K562 (cell line): Measurements from ENCODE around the gene NEK2. TPM values are rescaled to one million over a fixed set of nuclear protein-coding genes. Genes with fewer than 3 reads are reported as not detected.

ENCODE experiments used
- ATAC-seq: fragments of 200-7000 bp; cut with Tn5 transposase; 3 replicates; pipeline ENCODE4 v1.9.1; 2020; ENCODE audit warnings: moderate library complexity
- BruUV-seq: library from RNA; stranded (reverse); fragments of 400-500 nt; replicated peaks from 2 replicates; lab custom pipeline; 2021; lab: Mats Ljungman, UMichigan
- CTCF ChIA-PET: fragments of 300-600 bp; formaldehyde crosslinking; extraction: SDS; loops from one replicate; lab custom pipeline; 2021; ENCODE audit warnings: low intra/inter-chr PET ratio; lab: Yijun Ruan, JAX
- POLR2A ChIA-PET: fragments of 300-600, 350-650 bp; sonication (Branson Sonifier 250); formaldehyde crosslinking; extraction: SDS; loops from one replicate; lab custom pipeline; 2021; ENCODE audit warnings: antibody characterized with exemption, inconsistent platforms; lab: Yijun Ruan, JAX
- DNase-seq, 4 experiments: peaks; one replicate each; pipeline versions ENCODE4 v3.0.0 to v3.0.0-alpha.2; 2011 to 2018; ENCODE audit warnings: low spot score in 3 of 4, mixed read lengths in 3 of 4; ENCODE audit errors: extremely low read depth in 1 of 4
- FAIRE-seq: peaks from 2 replicates; lab custom pipeline; 2011; peaks lifted over from hg19 to GRCh38; lab: Jason Lieb, UNC
- H2AFZ ChIP-seq: 2 replicates; pipeline ENCODE4 v1.6.0; 2011; ENCODE audit warnings: low read depth, low read length, control low read depth, inconsistent platforms
- H3K27ac ChIP-seq: fragments of 200-600 bp; 3 replicates; pipeline ENCODE4 v1.8.0; 2011; ENCODE audit warnings: low read depth, mild to moderate bottlenecking, control low read depth, inconsistent platforms, low read length, moderate library complexity, mixed read lengths; ENCODE audit errors: extremely low read depth
- H3K27me3 ChIP-seq, 2 experiments: fragments of 300-600 bp in 1 of 2; 2 replicates in 1 of 2; 3 replicates in 1 of 2; pipeline versions ENCODE4 v1.6.0 to v1.8.0; 2011; ENCODE audit warnings: inconsistent platforms in 2 of 2, low read length in 2 of 2, mild to moderate bottlenecking in 1 of 2, mixed read lengths in 1 of 2, moderate library complexity in 1 of 2; ENCODE audit not compliant: control insufficient read depth in 2 of 2, insufficient read depth in 2 of 2
- H3K36me3 ChIP-seq: fragments of 300-600 bp; 3 replicates; pipeline ENCODE4 v1.8.0; 2011; ENCODE audit warnings: mild to moderate bottlenecking, low read length, inconsistent platforms; ENCODE audit not compliant: control insufficient read depth, insufficient read depth
- H3K4me1 ChIP-seq, 2 experiments: fragments of 200-600 bp in 1 of 2; replicated peaks in 1 of 2; 2 replicates in 1 of 2; 3 replicates in 1 of 2; pipeline versions ENCODE4 v1.5.1 to v1.8.0; 2011; ENCODE audit warnings: inconsistent platforms in 2 of 2, low read length in 2 of 2, mild to moderate bottlenecking in 1 of 2, mixed read lengths in 1 of 2, moderate library complexity in 1 of 2; ENCODE audit not compliant: control insufficient read depth in 2 of 2, insufficient read depth in 2 of 2
- H3K4me2 ChIP-seq: 2 replicates; pipeline ENCODE4 v1.6.1; 2011; ENCODE audit warnings: low read length, control low read depth, inconsistent platforms, mixed read lengths; ENCODE audit not compliant: insufficient read depth
- H3K4me3 ChIP-seq: fragments of 200-600 bp; sonication (generic), shearing (Covaris generic); 2 replicates; pipeline ENCODE4 v1.5.1; 2016; ENCODE audit warnings: control low read depth, inconsistent platforms
- H3K79me2 ChIP-seq: fragments of 200-600 bp; 3 replicates; pipeline ENCODE4 v1.8.0; 2011; ENCODE audit warnings: low read length, inconsistent platforms; ENCODE audit not compliant: control insufficient read depth, insufficient read depth
- H3K9ac ChIP-seq, 2 experiments: 2 replicates each; pipeline versions ENCODE4 v1.6.0 to v1.6.1; 2011; ENCODE audit warnings: low read depth in 2 of 2, low read length in 2 of 2, control low read depth in 1 of 2, inconsistent platforms in 1 of 2, mild to moderate bottlenecking in 1 of 2, mixed read lengths in 1 of 2; ENCODE audit not compliant: insufficient read depth in 1 of 2
- H3K9me1 ChIP-seq: one replicate; pipeline ENCODE4 v1.6.0; 2011; ENCODE audit warnings: inconsistent platforms, mild to moderate bottlenecking, low read length, moderate library complexity; ENCODE audit not compliant: control insufficient read depth, insufficient read depth
- H3K9me3 ChIP-seq: replicated peaks from 2 replicates; pipeline ENCODE4 v1.5.1; 2011; ENCODE audit warnings: low read depth, low read length, inconsistent platforms; ENCODE audit not compliant: control insufficient read depth, insufficient read depth
- H4K20me1 ChIP-seq: replicated peaks from 2 replicates; pipeline ENCODE4 v1.6.1; 2011; ENCODE audit warnings: low read length, inconsistent platforms, mixed read lengths; ENCODE audit not compliant: control insufficient read depth, insufficient read depth
- CBFB ChIP-seq: sonication (generic); formaldehyde crosslinking; IDR thresholded peaks from 2 replicates; pipeline ENCODE4 v1.4.0; 2020; ENCODE audit warnings: mild to moderate bottlenecking, missing genetic modification reagents
- WGBS: fragments of 100-300 bp; shearing (Covaris generic); methylation state at CpG from one replicate; pipeline ENCODE4 v1.1.6; 2016; ENCODE audit warnings: low coverage, mixed read lengths; ENCODE audit not compliant: insufficient coverage; ENCODE audit errors: missing lambda C conversion rate; 5-methylcytosine and 5-hydroxymethylcytosine counted together
- in situ Hi-C: fragments of 300-500 bp; cut with MboI; formaldehyde crosslinking; loops from 4 replicates; pipeline ENCODE4 v1.15.0; 2018; ENCODE audit warnings: inconsistent platforms, mixed read lengths
- intact Hi-C: fragments of 100-400 bp; cut with micrococcal nuclease; formaldehyde crosslinking; loops from 2 replicates; pipeline ENCODE4 v1.14.2; 2022
- polyA plus RNA-seq, 8 experiments: library from polyadenylated mRNA; depleted of rRNA in 4 of 8; stranded (reverse) in 5 of 8; unstranded in 3 of 8; fragments of >200 nt; fragmentation: Nextera tagmentation in 2 of 8; fragmentation: Illumina TruSeq in 1 of 8; extraction: Ambion mirVana in 2 of 8; extraction: Trizol in 1 of 8; gene quantifications; 2 replicates each; pipeline versions ENCODE4 v1.2.1 to v1.2.3, GENCODE V29; 2011 to 2014; ENCODE audit warnings: inconsistent platforms in 1 of 8, missing spikeins in 1 of 8
- total RNA-seq, 7 experiments: library from RNA; depleted of rRNA in 6 of 7; stranded (reverse); fragments of >200 nt in 6 of 7; fragmentation: Illumina TruSeq in 2 of 7; extraction: Trizol in 2 of 7; gene quantifications; 2 replicates each; pipeline versions ENCODE4 v1.2.1 to v1.2.3, GENCODE V29; 2011 to 2021; ENCODE audit warnings: low replicate concordance in 1 of 7
- TF ChIP-seq, protein P1 (sequence below): fragments of 450-650 bp; IDR thresholded peaks from 2 replicates; pipeline ENCODE4 v1.6.1; 2016; ENCODE audit warnings: mild to moderate bottlenecking
- TF ChIP-seq, protein P2 (sequence below): sonication (generic); formaldehyde crosslinking; IDR thresholded peaks from 2 replicates; pipeline ENCODE4 v1.5.0; 2020; ENCODE audit warnings: missing genetic modification reagents
- TF ChIP-seq, protein P3 (sequence below): sonication (generic); formaldehyde crosslinking; IDR thresholded peaks from 2 replicates; pipeline ENCODE4 v1.9.0; 2022; ENCODE audit warnings: mild to moderate bottlenecking, missing genetic modification reagents
- TF ChIP-seq, protein P4 (sequence below): sonication (generic); formaldehyde crosslinking; IDR thresholded peaks from 2 replicates; pipeline ENCODE4 v1.9.0; 2022; ENCODE audit warnings: mild to moderate bottlenecking, missing genetic modification reagents

The NEK2 gene
- total and polyA plus RNA-seq, 9 of the 15 experiments (the other 6 are each of a cell fraction or from before 2014, with no cell fraction given) = 30.0 to 74.7 (median 66.4) TPM

DNA sequence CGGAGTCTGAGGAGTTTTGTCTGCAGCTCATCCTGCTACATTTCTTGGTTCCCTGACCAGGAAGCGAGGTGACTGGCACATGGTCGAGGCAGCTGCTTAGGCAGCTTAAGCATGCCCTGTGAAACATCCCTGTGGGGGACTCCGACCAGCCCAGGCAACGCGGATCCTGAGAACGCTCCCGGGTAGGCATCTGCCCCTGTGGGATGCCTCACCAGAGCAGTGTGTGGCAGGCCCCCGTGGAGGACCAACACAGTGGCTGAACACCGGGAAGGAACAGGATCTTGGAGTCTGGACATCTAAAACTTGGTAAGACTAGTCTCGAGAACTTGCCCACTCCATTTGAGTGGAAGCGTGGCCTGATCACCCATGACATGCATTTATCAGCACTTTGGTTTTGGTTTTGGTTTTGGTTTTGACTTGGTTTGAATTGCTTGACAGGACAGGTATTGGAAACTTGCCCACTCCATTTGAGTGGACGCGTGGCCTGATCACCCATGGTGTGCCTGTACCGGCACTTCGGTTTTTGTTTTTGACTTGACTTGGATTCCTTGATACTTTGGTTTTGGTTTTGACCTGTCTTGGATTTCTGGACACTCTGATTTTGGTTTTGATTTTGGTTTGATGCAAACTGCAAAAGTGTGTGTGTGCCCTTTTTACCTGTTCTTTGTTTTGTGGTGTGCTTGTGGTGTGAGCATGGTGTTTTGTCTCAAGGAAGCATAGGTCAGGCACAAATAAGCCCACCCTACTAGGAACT is 12.2 kb upstream of the NEK2 start (continued):
- 0 out of 2 replicates have a peak, but pooled peaks have one; percentile 53 for TF ChIP-seq CBFB

DNA sequence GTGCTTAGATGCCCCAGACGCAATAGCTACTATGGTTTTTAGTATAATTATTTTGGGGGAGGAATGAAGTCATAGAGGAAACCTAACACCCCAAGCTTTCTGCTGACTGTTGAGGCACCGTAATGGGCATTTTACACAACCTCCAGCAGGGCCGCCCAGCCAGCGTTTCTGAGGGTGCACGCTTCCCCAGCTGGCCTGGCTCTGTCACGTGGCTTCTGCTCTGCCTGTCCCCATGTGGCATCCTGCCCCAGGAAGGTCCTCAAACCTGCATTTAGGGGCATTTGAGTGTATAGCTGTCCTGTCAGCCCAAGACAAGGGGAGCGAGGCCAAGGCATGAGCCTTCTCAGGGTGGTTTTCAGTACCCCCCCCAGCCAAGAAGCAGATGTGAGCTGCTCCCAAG is 10.4 kb upstream of the NEK2 start:
- no peak overlapping the region for H3K4me2 ChIP-seq

More for the DNA sequence above, 10.4 kb upstream of the NEK2 start:
- no peaks in the 10 kb centered on the region for H3K79me2 ChIP-seq
- no peak overlapping the region for H3K4me3 ChIP-seq
- H2AFZ ChIP-seq = peak overlapping the region; percentile 40; the same call in 1 of the 2 replicates
- TF ChIP-seq, protein P1, sequence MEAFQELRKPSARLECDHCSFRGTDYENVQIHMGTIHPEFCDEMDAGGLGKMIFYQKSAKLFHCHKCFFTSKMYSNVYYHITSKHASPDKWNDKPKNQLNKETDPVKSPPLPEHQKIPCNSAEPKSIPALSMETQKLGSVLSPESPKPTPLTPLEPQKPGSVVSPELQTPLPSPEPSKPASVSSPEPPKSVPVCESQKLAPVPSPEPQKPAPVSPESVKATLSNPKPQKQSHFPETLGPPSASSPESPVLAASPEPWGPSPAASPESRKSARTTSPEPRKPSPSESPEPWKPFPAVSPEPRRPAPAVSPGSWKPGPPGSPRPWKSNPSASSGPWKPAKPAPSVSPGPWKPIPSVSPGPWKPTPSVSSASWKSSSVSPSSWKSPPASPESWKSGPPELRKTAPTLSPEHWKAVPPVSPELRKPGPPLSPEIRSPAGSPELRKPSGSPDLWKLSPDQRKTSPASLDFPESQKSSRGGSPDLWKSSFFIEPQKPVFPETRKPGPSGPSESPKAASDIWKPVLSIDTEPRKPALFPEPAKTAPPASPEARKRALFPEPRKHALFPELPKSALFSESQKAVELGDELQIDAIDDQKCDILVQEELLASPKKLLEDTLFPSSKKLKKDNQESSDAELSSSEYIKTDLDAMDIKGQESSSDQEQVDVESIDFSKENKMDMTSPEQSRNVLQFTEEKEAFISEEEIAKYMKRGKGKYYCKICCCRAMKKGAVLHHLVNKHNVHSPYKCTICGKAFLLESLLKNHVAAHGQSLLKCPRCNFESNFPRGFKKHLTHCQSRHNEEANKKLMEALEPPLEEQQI = no peak
- TF ChIP-seq, protein P2, sequence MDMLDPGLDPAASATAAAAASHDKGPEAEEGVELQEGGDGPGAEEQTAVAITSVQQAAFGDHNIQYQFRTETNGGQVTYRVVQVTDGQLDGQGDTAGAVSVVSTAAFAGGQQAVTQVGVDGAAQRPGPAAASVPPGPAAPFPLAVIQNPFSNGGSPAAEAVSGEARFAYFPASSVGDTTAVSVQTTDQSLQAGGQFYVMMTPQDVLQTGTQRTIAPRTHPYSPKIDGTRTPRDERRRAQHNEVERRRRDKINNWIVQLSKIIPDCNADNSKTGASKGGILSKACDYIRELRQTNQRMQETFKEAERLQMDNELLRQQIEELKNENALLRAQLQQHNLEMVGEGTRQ (CRISPR knock-in tag) = peak; percentile 38
- TF ChIP-seq, protein P3, sequence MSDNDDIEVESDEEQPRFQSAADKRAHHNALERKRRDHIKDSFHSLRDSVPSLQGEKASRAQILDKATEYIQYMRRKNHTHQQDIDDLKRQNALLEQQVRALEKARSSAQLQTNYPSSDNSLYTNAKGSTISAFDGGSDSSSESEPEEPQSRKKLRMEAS (CRISPR knock-in tag) = 0 out of 2 replicates have a peak, but pooled peaks have one; percentile 12
- TF ChIP-seq, protein P4, sequence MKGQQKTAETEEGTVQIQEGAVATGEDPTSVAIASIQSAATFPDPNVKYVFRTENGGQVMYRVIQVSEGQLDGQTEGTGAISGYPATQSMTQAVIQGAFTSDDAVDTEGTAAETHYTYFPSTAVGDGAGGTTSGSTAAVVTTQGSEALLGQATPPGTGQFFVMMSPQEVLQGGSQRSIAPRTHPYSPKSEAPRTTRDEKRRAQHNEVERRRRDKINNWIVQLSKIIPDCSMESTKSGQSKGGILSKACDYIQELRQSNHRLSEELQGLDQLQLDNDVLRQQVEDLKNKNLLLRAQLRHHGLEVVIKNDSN = peak; percentile 51
- no peak for FAIRE-seq
- 40% methylated on average over 7 of the region's 7 CpGs for WGBS
- H3K4me1 ChIP-seq = peaks cover 0 to 3% of the 10 kb centered on the region in 2 experiments; a peak in 2 of 5 replicates
- H3K36me3 ChIP-seq = no peaks in the 10 kb centered on the region
- no peak overlapping the region for H3K9ac ChIP-seq
- ATAC-seq = peak; percentile 22
- no peaks in the 10 kb centered on the region for H3K9me3 ChIP-seq
- 0 out of 2 replicates have a peak, but pooled peaks cover 5% of the 10 kb centered on the region for H4K20me1 ChIP-seq
- DNase-seq = no peak
- ChIA-PET CTCF (no interaction called here), POLR2A (interaction anchor here (0.5 to 2.1 kb wide), 4 partner anchors 9 to 416 kb away, joined by 3 to 8 read pairs (median 5); no protein-coding TSS in a partner anchor)
- H3K27ac ChIP-seq = no peak overlapping the region
- in situ Hi-C loops (loop anchor here (25.0 kb wide), 2 partner anchors 351 to 676 kb away; partner anchors contain the start of genes DTL and INTS7), intact Hi-C loops (no loop called here)
- peaks cover 7 to 27% of the 10 kb centered on the region in 2 experiments; a peak in 3 of 5 replicates for H3K27me3 ChIP-seq
- no peaks in the 10 kb centered on the region for H3K9me1 ChIP-seq
- no TSS peak for BruUV-seq
